Stimulated activated CD4-positive, alpha-beta T cell treated with anti-CD3 and anti-CD28 coated beads, Interleukin-15, amount 100 ng/mL, for 24 hours (primary cell): ENCODE results near the gene PKN1.

Source experiments
- DNase-seq: peaks from one replicate; pipeline ENCODE4 v3.0.0-alpha.2; 2020

Gene PKN1

GRCh38 chr19:14467816-14468215 is 34.7 kb downstream of the PKN1 start:
- no peak for DNase-seq

DNA sequence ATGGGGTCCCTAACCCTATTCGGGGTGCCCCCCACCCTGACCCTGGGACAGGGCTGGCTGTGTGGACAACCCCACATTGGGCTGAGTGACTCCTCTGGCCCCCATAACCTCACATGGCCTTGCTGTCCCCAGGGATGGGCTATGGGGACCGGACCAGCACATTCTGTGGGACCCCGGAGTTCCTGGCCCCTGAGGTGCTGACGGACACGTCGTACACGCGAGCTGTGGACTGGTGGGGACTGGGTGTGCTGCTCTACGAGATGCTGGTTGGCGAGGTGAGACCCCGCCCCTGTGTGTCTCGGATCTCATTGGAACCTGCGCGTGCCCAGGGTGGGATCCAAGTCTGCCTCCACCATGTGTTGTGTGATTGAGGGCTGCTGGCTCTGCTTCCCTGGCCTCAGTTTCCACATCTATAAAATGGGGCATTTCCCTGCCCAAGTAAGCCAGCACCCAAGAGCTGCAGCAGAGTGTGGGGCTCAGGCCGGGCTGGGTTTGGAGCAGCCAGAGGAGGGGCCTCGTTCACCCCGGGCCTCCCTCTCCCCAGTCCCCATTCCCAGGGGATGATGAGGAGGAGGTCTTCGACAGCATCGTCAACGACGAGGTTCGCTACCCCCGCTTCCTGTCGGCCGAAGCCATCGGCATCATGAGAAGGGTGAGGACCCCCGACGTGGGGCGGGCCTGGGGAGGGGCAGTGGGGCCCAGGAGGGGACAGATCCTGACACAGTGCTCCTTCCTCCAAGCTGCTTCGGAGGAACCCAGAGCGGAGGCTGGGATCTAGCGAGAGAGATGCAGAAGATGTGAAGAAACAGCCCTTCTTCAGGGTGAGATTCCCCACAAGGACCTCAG is 37.1 kb downstream of the PKN1 start:
- DNase-seq, result no peak

DNA sequence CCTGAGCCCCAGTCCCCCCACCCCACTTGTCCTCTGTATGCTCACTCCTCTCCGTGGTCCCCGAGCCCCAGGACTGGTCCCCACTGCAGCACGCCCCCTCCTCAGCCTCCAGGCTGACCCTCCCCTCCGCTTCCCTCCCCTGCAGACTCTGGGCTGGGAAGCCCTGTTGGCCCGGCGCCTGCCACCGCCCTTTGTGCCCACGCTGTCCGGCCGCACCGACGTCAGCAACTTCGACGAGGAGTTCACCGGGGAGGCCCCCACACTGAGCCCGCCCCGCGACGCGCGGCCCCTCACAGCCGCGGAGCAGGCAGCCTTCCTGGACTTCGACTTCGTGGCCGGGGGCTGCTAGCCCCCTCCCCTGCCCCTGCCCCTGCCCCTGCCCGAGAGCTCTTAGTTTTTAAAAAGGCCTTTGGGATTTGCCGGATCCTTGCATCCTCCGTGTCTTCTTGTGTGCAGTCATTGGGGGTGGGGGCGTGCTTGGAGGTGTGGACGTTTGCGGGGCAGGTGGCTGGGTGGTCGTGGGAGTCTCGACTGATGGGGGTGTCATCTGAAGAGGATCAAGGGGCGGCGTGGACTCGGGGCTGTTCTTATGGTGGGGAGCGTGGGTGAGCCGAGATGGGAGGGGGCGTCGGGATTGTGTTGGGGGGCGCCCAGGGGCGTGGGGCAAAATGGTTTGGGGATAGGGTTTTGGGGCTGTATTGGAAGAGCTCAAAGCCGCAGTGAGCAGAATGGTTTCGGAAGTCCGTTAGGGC is 38.5 kb downstream of the PKN1 start:
- DNase-seq, result no peak

- DNase-seq, result peak; percentile 90
Measured at GRCh38 chr19:14472202-14472938, 39.3 kb downstream of the PKN1 start.

DNA sequence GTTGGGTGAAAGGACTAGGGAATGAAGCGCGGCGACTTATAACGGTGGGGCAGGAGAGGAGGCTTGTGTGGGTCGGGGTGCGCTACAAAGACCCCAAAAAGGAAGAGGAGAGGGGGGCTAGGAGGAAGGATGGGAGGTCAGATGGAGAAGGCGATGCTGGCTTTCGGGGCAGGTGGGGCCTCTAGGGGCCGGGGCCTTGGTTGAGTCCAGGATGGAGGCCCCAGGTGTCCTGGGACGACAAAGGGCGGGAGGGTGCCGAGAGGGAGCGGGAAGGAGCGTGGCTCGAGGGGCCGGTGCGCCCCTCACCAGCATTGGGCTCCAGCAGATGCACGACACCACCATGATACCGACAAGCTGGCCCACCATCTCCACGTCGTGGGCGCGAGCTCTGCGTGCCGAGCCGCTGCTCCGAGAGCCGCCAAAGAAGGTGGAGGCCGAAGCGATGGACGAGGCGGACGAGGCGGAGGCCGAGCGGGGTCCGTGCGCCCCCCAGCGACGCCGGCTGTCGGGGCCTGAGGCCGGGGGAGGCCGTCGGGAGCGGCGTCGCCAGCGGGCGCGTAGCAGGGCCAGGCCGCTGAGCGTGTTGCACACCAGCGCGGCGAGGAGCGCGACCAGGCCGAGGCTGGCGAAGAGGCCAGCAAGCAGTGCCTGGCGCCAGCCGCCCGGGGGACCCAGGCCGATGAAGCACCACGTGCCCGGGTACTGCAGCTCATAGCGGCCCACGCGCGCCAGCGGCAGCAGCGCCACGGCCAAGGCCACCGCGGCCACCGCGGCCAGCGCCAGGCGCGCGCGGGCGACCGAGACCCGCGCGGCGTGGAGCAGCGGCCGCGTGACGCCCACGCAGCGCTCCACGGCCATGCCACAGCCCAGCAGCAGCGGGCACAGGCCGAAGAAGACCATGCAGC is 40.2 kb downstream of the PKN1 start:
- DNase-seq, result peak; percentile 39

GRCh38 chr19:14473978-14474578 is 41.0 kb downstream of the PKN1 start:
- no peak for DNase-seq

DNA sequence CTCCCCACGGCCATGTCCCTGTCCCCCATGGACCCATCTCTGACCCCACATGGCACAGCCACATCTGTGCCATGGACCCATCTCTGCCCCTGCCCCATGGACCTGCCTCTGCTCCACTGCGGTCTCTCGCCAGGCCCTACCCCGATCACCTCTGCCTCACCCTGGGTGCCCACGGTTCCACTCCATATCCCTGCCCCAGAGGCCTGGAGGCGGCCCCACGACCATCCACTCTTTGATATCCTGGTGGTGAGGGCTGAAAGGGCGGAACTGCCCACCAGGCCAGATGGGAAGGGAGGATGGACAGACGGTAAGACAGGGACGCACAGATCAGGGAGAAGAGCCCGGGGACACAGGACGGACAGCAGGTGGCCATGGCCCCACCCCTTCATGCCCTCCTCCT is 41.7 kb downstream of the PKN1 start:
- DNase-seq, result no peak

- DNase-seq, result peak; percentile 58
Measured at GRCh38 chr19:14475251-14476073, 42.4 kb downstream of the PKN1 start, which contains the start of gene PTGER1. Gene PTGER1, minus strand, starts transcription at chr19:14475354. Its CDS starts 1,034 bp downstream, at chr19:14474320.

GRCh38 chr19:14476327-14476672 is 43.2 kb downstream of the PKN1 start:
- no peak for DNase-seq

DNA sequence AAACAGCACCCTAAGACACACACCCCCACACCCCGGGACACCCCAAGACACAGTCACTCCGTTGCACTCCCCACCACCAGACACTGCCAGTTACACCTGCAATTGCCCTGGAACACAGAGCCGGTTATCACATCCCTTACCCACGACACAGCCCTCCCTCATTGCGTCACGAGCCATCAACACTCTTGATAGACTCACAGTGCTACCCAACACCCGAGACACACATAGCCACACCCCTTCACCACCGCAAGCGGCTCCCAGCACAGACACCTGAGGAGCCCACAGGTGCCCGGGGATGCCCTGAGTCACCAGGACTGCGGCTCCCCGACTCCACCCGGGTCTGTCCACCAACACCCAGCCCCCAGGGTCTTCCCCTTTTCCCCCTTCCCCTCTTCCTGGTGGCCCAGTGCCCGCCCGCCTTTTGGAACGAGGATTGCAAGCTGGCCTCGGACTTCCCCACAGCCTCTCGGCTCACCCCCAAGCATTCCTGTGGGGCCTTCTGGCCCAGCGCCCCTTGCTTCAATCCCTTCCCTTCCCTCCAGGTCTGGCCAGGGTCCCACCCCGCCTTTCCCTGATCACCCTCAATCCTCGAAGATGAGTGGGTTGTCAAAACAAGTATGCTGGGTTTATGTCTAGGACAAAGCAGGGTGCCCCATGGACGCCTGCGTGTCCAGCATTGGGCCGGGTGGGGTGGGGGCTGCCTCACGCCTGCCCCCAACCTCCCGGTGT is 43.7 kb downstream of the PKN1 start:
- peak; percentile 21 for DNase-seq

DNA sequence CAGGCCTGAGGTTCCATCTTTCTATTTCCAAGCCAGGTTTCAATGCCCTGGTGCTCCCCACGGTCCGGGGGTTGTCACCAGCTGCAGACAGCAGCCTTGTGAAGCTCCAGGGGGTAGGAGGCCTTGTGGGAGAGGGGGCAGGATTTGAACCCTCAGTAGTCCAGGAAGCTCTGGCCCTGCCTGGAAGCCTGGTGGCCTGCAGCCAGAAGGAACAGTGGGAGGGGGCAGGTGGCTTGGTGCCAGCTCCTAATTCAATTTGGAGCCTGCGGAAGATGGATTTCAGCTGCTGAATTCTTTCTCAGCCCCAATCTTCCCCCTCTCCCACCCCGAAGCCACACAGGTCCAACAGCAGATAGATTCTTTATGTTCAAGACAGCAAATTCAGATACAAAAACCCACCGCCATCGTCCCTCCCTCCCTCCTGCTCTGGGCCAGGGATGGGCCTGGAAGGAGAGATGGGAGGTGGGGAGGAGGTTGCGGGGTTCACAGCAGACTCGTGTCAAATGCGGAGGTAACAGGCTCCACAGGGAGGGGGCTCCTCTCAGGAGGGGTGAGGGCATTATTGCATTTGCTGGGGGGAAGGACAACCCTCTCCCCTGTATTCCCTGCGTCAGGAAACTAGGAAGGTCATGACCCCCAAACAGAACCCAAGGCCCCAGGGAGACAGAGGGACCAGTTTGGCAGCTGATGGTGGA is 44.5 kb downstream of the PKN1 start:
- no peak for DNase-seq

DNA sequence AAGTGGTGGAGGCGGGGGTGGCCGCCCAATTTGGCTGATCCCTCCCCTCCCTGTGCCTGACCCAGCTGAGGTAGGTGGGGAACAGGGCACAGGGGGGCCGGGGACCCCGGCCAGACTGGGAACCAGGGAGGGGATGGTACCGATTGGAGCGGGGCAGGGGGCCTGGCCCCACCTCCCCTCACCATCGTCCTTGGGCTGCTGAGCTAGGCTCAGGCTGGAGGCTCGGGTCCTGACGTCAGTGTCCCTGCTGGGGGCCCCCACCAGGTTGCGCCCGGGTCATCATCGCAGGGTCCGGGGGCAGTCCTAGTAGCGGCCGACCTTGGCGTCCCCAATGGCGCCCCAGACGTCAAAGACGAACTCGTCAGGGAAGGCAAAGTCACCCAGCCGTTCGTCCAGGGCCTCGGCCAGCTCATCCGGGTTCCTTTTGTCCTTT is 45.0 kb downstream of the PKN1 start:
- DNase-seq, result no peak

DNA sequence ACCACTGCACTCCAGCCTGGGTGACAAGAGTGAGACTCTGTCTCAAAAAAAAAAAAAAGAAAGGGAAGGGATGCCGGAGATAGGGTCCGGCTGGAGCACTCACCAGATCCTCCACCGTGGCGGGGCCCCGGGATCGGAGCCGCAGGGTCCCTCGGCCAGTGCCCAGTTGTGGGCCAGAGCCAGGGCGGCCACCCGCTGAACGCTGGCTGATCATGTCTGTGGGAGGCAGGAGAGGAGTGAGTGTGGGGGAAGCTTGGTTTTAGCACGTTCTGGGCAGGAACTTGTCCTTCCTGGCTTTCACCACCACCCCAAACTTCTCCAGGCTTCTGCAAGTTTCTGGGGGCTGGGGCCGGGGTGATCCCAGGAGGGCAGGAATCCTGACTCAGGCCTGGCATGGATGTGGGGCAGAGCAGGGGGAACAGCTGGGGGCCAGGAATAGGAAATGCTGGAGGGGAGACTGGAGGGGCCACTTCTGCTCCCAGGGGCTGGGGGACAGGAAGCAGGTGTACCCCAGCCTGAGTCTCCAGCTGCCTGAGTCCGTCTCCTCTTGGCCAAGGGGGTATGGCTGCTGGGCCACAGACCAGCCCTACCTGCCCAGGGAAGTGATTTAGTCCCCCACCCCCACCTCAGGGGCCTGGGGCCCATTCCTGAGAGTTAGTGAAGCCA is 46.3 kb downstream of the PKN1 start:
- DNase-seq, result no peak

DNA sequence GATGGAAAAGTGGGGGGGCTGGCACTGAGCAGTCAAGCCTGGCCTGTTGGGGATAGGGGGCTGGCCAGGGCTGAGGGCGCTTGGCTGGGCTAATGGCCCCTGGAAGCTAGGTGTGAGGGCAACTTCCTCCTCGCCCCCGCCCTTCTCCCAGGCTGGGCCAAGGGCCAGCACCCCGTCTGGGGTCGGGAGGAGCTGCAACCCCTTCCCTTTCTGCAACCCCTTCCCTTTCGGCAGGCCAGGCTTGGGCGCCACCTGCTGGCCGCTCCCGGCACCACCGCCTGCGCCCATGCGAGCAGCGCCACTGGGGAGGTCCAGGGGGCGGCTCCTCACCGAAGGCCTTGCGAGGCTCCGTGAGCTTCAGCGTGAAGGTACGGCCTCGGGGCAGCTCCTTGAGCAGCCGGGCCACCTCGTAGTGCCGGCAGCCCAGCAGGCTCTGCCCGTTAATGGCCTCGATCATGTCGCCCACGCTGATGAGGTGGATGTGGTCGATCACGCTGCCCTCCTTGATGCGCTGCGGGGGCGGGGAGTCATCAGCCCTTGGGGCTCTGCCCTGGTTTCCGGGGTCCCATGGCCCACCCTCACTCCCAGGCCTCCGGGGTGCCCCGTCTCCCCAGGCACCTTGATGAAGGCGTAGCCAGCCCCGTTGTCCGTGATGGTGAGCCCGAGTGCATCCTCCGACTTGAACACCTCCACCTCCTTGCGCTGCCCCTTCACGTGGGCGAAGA is 47.0 kb downstream of the PKN1 start:
- peak; percentile 78 for DNase-seq

GRCh38 chr19:14480700-14481079 is 47.6 kb downstream of the PKN1 start:
- no peak for DNase-seq

GRCh38 chr19:14482172-14482941 is 49.3 kb downstream of the PKN1 start:
- no peak for DNase-seq

DNA sequence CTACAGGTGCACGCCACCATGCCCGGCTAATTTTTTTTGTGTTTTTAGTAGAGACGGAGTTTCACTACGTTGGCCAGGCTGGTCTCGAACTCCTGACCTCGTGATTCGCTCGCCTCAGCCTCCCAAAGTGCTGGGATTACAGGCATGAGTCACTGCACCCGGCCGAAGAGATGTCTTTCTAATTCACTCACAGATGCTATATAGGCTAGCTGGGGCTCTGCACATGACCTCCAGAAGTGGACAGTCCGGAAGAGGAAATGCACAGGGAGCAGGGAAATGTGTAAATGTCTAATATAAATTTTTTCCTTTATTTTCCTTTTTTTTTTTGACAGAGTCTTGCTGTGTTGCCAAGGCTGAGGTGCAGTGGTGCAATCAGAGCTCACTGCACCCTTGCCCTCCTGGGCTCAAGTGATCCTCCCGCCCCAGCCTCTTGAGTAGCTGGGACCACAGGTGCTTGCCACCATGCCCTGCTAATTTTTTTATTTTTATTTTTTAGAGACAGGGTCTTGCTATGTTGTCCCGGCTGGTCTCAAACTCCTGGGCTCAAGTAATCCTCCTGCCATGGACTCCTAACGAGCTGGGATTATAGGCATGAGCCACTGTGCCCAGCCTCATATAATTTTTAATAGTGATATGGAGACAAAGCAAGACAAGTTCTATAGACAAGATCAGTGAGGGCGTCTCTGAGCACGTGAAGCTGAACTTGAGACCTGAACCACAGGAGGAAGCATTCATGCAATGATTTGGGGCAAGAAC is 54.4 kb downstream of the PKN1 start:
- no peak for DNase-seq
